Measurements from ENCODE around the gene CDKN1B. TPM values are rescaled to one million over a fixed set of nuclear protein-coding genes. Genes with fewer than 3 reads are reported as not detected.
A peak's percentile ranks its signal among the peaks of the same experiment; 100 is the strongest.

The CDKN1B gene
- total RNA-seq, 1 donor from 2014 or later: 36.3 TPM

DNA sequence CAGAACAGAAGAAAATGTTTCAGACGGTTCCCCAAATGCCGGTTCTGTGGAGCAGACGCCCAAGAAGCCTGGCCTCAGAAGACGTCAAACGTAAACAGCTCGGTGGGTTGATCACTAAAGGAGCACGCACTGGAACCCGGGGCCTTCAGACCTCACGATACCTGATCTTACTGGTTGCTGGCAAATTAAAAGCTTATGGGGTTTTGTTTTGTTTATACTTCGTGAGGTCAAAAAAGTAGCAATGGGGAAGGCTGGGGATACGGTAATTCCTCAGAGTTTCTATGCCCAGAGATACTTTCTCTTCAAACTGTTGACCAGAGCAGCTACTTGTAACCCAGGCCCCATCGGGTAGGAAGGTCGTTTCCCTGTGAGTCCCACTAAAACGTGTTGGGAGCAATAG, 1.7 kb downstream of the CDKN1B start:
- Histone ChIP-seq H3K4me3 (peak overlapping the region; percentile 76), H3K27me3 (ENCODE audit: low read depth) (no peaks in the 10 kb centered on the region), H3K36me3 (peaks cover 31% of the 10 kb centered on the region), H3K27ac (replicated peaks) (peak overlapping the region; percentile 97), H3K9me3 (replicated peaks) (no peaks in the 10 kb centered on the region), H3K4me1 (peaks cover 97% of the 10 kb centered on the region)
- intact Hi-C loops (cut with micrococcal nuclease): loop anchor here (10.0 kb wide), 1 partner anchor 154 kb away; the partner anchor contains the start of gene DUSP16
- DNase-seq: no peak
- TF ChIP-seq, protein P1, sequence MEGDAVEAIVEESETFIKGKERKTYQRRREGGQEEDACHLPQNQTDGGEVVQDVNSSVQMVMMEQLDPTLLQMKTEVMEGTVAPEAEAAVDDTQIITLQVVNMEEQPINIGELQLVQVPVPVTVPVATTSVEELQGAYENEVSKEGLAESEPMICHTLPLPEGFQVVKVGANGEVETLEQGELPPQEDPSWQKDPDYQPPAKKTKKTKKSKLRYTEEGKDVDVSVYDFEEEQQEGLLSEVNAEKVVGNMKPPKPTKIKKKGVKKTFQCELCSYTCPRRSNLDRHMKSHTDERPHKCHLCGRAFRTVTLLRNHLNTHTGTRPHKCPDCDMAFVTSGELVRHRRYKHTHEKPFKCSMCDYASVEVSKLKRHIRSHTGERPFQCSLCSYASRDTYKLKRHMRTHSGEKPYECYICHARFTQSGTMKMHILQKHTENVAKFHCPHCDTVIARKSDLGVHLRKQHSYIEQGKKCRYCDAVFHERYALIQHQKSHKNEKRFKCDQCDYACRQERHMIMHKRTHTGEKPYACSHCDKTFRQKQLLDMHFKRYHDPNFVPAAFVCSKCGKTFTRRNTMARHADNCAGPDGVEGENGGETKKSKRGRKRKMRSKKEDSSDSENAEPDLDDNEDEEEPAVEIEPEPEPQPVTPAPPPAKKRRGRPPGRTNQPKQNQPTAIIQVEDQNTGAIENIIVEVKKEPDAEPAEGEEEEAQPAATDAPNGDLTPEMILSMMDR (IDR thresholded peaks at IDR 0.05; ENCODE audit: borderline replicate concordance): no peak

DNA sequence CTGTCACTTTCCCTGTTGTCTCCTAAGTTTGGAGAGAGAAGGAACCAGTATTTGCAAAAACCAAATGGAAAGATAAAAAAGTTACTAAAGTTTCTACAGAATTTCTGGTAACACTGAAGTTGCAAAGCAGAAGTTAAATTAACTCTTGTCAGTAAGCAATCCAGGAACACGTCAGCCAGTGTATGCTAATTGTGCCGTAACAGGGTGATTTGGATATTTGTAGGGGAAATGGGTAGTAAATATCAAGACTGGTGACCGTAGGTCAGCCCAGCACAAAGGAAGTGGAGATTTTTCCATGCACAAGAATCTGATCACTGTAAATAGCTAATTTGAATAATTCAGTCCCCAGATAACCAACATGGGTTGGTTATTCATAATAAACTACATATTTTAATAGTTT, 2.3 kb downstream of the CDKN1B start:
- TF ChIP-seq, protein P1 (IDR thresholded peaks at IDR 0.05; ENCODE audit: borderline replicate concordance): no peak
- H3K4me3 ChIP-seq: peak overlapping the region; percentile 76
- no peak for DNase-seq
- no peaks in the 10 kb centered on the region for H3K27me3 ChIP-seq (ENCODE audit: low read depth)
- intact Hi-C loops (cut with micrococcal nuclease): loop anchor here (10.0 kb wide), 1 partner anchor 155 kb away; the partner anchor contains the start of gene DUSP16
- no peaks in the 10 kb centered on the region for H3K9me3 ChIP-seq (replicated peaks)
- peaks cover 31% of the 10 kb centered on the region for H3K36me3 ChIP-seq
- H3K27ac ChIP-seq (replicated peaks): peak overlapping the region; percentile 97
- peaks cover 95% of the 10 kb centered on the region for H3K4me1 ChIP-seq

DNA sequence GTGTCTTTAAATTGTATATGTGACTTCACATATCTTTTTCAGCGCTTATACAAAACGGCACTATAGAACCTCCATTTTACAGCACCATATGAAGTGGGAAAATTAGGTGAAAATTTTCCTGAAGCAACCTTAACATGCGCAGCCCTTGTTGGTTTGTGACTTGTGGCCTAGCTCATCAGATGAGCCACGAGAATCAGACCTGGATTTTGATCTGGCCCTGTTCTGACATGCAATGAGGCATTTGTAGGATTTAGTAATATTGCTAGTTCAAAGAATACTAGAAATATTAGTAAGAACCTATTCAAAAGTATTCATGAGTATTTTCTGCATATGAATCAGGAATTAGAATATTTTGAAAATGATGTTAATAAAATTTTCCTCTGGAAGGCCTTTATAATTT, 2.9 kb downstream of the CDKN1B start:
- Histone ChIP-seq H3K4me1 (peaks cover 95% of the 10 kb centered on the region), H3K27me3 (ENCODE audit: low read depth) (no peaks in the 10 kb centered on the region), H3K36me3 (peaks cover 31% of the 10 kb centered on the region), H3K27ac (replicated peaks) (peak overlapping the region; percentile 97), H3K4me3 (peak overlapping the region; percentile 76), H3K9me3 (replicated peaks) (no peaks in the 10 kb centered on the region)
- DNase-seq: no peak
- intact Hi-C loops (cut with micrococcal nuclease): no loop called here
- TF ChIP-seq, protein P1 (IDR thresholded peaks at IDR 0.05; ENCODE audit: borderline replicate concordance): no peak

DNA sequence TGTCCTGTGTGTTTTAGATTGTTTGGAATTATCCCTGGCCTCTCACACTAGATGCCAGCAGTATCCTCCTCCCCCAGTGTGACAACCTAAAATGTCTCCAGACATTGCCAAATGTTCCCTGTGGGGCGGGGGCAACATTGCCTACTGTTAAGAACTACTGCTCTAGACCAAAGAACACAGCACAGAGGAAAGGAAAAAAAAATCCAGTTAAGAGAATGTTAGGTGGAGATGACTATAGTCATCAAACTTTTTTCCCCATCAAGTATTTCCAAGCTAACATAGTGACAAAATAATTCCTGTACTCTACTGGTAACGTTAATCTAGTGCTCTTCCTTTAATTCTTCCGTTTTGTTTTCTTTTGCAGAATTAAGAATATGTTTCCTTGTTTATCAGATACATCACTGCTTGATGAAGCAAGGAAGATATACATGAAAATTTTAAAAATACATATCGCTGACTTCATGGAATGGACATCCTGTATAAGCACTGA, 3.5 kb downstream of the CDKN1B start:
- intact Hi-C loops (cut with micrococcal nuclease): no loop called here
- peaks cover 31% of the 10 kb centered on the region for H3K36me3 ChIP-seq
- H3K27ac ChIP-seq (replicated peaks): peak overlapping the region; percentile 97
- no peaks in the 10 kb centered on the region for H3K27me3 ChIP-seq (ENCODE audit: low read depth)
- peaks cover 89% of the 10 kb centered on the region for H3K4me1 ChIP-seq
- H3K4me3 ChIP-seq: peak overlapping the region; percentile 76
- H3K9me3 ChIP-seq (replicated peaks): no peaks in the 10 kb centered on the region
- TF ChIP-seq, protein P1 (IDR thresholded peaks at IDR 0.05; ENCODE audit: borderline replicate concordance): no peak
- DNase-seq: no peak

DNA sequence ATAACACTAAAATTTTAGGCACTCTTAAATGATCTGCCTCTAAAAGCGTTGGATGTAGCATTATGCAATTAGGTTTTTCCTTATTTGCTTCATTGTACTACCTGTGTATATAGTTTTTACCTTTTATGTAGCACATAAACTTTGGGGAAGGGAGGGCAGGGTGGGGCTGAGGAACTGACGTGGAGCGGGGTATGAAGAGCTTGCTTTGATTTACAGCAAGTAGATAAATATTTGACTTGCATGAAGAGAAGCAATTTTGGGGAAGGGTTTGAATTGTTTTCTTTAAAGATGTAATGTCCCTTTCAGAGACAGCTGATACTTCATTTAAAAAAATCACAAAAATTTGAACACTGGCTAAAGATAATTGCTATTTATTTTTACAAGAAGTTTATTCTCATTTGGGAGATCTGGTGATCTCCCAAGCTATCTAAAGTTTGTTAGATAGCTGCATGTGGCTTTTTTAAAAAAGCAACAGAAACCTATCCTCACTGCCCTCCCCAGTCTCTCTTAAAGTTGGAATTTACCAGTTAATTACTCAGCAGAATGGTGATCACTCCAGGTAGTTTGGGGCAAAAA, 4.1 kb downstream of the CDKN1B start:
- TF ChIP-seq, protein P1 (IDR thresholded peaks at IDR 0.05; ENCODE audit: borderline replicate concordance): no peak
- Histone ChIP-seq H3K4me1 (peaks cover 85% of the 10 kb centered on the region), H3K36me3 (peaks cover 31% of the 10 kb centered on the region), H3K4me3 (peak overlapping the region; percentile 76), H3K27ac (replicated peaks) (peak overlapping the region; percentile 97), H3K9me3 (replicated peaks) (no peaks in the 10 kb centered on the region), H3K27me3 (ENCODE audit: low read depth) (no peaks in the 10 kb centered on the region)
- DNase-seq: no peak
- intact Hi-C loops (cut with micrococcal nuclease): no loop called here
